T-helper 1 cell treated with Interleukin-12 subunit alpha and Interleukin-12 subunit beta and Interleukin-4 antibody, amounts not matched to agents 30 ng/mL and 1 ng/mL, for 36 hours (primary cell): ENCODE results near the gene CCR5. TPM values are rescaled to one million over a fixed set of nuclear protein-coding genes. Genes with fewer than 3 reads are reported as not detected.

Source experiments
- intact Hi-C: fragments of 100-400 bp; cut with micrococcal nuclease; formaldehyde crosslinking; loops from one replicate; pipeline ENCODE4 v1.15.1; 2024
- total RNA-seq: library from RNA; stranded (reverse); gene quantifications from 2 replicates; pipeline ENCODE4 v1.2.3, GENCODE V29; 2022

CCR5 gene
- total RNA-seq, 1 donor from 2014 or later: 54.3 TPM

GRCh38 chr3:46405301-46406019 lies 34.7 kb downstream of the CCR5 start:
- intact Hi-C loops: no loop called here

DNA sequence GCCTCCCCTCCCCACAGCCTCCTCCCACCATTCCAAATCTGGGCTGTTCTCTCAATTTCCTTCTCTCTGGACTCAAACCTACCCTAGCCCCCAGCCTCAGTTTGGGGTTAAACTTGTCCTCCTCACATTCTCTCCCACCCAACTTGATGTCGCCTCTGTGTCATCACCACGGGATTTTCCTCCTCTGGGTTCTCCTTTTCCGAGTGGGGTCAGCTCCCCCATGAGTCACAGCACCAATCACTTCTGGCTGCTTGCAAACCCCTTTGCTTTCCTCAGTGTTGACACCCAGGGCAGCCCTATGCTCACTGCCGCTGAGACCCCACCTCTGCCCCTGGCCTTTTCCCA lies 35.7 kb downstream of the CCR5 start:
- intact Hi-C loops: no loop called here

DNA sequence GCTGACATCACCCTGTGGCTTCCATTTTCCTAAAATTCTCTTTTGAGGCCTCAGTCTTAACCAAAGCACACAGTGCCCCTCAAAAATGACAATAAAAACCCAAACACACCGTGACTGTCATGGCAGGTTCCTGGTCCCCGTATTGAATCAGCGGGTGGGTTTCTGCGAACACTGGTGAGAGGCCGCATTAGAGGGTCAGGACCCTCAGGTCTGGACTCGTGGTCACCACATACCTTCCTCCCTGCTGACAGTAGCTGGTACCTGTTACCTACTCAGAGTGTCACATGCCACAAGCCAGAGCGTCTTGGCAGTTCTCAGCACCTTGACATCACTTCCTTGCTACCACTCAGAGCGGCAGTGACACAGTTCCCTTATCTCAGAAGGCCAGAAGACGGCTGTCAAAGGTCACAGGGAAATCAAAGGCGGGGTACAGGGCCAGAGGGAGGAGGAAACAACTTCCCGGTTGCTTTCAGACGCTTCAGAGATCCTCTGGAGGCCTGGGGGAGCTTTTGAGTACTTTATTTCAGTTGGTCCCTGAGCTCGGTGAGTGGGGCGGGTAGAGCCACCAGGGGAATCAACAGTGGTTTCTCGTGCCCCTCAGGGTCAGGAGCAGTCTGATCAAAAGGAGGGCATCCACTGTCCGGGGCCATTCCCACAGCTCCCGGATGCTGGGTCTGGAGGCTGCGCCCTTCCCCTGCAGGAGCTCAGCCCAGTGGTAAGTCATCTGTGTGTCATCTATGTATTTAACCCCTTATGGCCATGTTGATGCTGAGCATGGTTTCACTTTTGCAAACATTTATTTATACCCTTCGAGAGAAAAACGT lies 36.3 kb downstream of the CCR5 start, which contains the start of the genes CCR5AS and CCRL2:
Gene CCR5AS (minus strand): TSS at position 279 of the 824 bp plus-strand sequence.
Gene CCRL2 (plus strand): TSS at position 472 of the 824 bp plus-strand sequence. CDS start 821 bp downstream, outside the sequence.
- intact Hi-C loops: loop anchor here (1.0 kb wide), 3 partner anchors 35 to 566 kb away; no protein-coding TSS in a partner anchor

DNA sequence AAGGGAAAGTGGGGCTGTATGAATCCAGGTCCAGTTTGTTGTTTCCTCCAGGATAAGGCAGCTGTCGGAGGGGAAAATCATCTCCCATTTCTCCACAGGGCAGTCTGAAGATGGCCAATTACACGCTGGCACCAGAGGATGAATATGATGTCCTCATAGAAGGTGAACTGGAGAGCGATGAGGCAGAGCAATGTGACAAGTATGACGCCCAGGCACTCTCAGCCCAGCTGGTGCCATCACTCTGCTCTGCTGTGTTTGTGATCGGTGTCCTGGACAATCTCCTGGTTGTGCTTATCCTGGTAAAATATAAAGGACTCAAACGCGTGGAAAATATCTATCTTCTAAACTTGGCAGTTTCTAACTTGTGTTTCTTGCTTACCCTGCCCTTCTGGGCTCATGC lies 37.2 kb downstream of the CCR5 start:
- intact Hi-C loops: loop anchor here (1.0 kb wide), 3 partner anchors 34 to 567 kb away; no protein-coding TSS in a partner anchor

DNA sequence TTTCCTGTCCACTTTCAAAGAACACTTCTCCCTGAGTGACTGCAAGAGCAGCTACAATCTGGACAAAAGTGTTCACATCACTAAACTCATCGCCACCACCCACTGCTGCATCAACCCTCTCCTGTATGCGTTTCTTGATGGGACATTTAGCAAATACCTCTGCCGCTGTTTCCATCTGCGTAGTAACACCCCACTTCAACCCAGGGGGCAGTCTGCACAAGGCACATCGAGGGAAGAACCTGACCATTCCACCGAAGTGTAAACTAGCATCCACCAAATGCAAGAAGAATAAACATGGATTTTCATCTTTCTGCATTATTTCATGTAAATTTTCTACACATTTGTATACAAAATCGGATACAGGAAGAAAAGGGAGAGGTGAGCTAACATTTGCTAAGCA lies 38.1 kb downstream of the CCR5 start:
- intact Hi-C loops: no loop called here

DNA sequence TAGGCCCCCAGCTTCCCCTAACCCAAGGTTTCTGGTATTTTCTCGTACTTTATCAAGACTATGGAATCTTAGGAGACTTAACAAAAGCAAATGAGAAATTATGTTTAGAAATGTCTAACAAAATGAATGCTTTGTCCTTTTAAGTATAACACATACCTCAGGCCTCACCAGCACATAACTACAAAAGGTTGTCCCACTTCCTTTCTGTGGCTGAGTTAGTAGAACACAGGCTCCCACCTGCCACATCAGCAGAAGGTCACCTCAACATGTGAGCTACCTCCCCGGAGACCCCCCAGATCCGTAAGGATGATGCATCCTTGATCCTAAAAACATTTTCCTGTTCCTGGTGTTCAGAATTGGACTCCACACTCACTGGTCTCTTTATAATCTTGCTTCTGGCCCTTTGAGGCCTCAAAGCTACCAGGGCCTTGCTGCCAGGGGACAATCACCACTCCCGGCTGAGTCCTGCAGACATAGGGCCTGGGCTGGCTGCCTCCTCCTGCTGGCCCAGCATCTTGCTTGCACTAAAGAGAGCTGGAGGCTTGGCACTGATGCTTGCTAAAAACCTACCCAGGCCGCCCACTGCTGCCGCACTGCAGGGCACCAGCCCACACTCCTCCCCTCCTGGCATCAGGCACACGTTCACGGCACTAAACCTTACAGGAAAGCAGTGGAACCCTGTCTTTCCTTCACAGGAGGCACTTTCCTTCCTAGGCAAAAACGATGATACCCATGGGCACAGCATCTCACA lies 39.2 kb downstream of the CCR5 start:
- intact Hi-C loops: no loop called here

DNA sequence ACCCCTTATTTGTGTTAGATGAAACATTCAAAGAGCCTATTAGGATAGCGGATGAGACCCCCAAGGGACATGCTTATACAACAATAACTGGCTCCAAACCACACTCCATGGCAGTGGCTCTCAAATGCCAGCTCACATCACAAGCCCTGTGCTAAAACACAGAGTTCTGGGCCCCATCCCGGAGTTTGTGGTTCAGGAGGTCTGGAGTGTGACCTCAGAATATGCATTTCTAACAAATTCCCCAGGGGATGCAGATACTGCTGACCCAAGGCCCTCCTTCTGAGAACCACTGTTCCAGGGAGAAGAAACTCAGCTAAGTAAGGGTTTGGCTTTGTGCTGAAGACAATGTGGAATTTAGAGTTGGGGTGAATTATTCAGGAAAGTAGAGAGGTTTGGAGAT lies 39.9 kb downstream of the CCR5 start:
- intact Hi-C loops: no loop called here

DNA sequence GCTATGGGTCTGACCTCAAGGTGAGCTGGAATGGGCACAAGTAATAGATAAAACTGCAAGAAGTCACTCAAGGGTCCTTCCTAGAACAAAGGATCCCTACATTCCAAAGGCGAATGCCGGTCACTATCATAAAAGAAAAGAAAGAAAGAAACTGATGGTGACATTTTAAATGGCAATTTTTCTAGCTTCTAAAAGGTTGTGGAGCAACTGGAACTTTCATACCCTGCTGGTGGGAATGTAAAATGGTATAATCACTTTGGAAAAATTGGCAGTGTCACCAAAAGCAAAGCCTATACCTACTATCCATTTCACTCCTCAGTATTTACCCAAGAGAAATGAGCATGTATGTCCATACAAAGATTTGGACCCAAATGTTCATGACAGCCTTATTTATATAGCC lies 40.5 kb downstream of the CCR5 start:
- intact Hi-C loops: no loop called here

- intact Hi-C loops: no loop called here
These were observed 42.1 kb downstream of the CCR5 start for GRCh38 chr3:46412786-46413298.

DNA sequence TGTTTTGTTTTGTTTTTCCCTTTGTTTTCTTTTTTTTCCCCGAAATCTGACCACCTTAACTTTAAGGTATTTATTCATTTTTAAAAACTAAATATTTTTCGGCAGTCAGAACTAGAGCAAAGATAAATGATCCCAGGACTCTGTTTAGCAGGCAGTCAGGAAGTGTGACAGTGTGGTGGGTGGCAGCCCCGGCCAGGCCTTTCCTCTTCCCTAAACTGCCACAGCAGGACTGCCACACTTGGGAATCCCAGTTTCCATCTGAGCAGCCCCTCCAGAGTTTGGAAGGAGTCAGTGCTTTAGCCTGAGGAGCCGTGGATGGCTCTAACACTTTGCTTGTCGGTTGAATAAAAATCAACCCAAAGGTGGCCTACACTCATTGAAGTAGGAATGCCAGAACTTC lies 43.2 kb downstream of the CCR5 start:
- intact Hi-C loops: no loop called here

GRCh38 chr3:46414739-46415138 lies 44.0 kb downstream of the CCR5 start:
- intact Hi-C loops: no loop called here

DNA sequence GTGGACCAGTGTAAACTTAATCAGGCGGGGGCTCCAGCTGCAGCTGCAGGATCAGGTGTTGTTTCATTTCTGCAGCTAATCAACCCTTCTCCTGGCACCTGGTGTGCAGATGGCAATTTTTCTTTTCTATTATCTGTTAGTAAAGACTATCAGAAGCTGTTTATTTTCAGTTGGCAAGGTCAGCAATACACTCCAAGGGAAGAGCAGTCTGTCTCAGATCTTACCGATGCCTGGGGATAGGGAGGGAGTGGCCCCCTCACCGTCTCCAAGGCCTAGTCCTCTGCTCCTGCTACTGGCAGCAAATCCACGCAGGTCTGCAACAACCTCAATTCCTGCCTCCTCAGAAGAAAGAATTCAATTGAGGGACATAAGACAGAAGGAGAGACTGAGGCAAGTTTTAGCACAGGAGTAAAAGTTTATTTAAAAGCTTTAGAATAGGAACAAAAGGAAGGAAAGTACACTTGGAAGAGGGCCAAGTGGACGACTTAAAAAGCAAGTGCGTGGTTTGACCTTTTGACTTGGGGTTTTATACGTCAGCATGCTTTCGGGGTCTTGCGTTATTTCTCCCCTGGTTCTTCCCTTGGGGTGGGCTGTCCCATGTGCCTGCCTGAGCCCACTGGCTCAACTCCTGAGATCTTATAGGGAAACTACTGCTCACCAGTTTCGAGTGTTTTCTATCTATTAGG lies 45.5 kb downstream of the CCR5 start:
- intact Hi-C loops: no loop called here

- intact Hi-C loops: no loop called here
These were observed 46.2 kb downstream of the CCR5 start for GRCh38 chr3:46416811-46417510.

DNA sequence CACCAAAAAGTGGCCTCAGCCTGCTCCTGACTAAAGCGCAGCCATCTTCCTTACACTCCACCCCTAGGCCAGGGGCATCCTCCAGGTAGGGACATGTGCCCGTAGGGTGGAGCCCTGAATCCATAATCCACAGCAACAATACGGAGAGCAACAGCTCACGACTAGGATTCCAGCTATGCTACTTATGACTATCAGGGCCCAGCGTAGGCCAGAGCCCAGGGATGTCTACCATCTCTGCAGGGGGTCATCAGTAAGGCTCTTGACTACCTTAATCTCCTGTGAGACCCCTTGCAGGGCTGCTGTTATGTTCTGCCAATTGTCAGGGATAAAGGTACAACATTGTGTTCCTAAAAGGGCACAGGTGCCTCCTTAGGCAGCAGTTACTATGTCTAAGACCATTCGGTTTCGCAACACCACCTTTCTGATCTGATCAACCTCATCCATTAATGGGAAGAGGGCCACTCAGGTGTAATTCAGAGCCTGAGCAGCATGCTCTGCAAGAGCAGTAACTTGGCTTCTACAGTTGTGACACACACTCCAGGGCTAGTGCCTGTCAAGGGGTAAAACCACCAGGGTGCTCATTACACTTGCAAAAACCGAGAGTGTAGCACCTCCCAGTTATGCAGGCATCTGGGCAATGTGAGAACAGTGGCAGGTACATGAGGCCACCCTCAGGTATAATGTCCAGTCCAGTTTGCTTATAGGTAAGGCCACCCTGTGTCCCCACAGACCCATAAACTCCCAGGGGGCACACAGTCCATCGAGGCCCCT lies 47.3 kb downstream of the CCR5 start:
- intact Hi-C loops: no loop called here

- intact Hi-C loops: no loop called here
These were observed 49.1 kb downstream of the CCR5 start for GRCh38 chr3:46419816-46420215.

- intact Hi-C loops: no loop called here
These were observed 50.2 kb downstream of the CCR5 start for GRCh38 chr3:46420931-46421330.

DNA sequence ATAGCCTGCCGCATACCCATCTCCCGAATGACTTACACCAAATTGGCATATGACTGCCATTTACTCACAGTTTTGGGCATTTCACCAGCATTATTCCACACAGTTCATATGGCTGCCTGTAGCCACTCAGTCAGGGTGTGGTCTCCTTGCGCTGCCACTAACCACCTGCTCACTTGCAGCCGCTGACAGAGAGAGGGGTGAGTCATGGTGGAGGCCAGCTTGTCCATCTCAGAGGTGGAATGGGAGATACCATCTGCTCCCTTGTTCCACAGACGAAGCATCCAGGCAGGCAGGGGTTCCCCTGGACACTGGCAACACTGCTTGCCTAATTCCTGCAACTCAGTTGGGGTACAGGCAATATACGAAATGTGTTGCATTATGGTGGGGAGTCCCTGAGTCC lies 51.9 kb downstream of the CCR5 start:
- intact Hi-C loops: no loop called here

GRCh38 chr3:46423588-46423987 lies 52.8 kb downstream of the CCR5 start:
- intact Hi-C loops: no loop called here
